ENCODE results near the gene PIP4K2A.

PIP4K2A gene

GRCh38 chr10:22589851-22590514 lies 124.4 kb downstream of the PIP4K2A start:
- FAIRE-seq: no peak

- no peak for FAIRE-seq
These were observed 125.9 kb downstream of the PIP4K2A start for GRCh38 chr10:22588462-22588861.

GRCh38 chr10:22583683-22584082 lies 130.7 kb downstream of the PIP4K2A start:
- no peak for FAIRE-seq

GRCh38 chr10:22581461-22581860 lies 132.9 kb downstream of the PIP4K2A start:
- FAIRE-seq: no peak

GRCh38 chr10:22580711-22581110 lies 133.7 kb downstream of the PIP4K2A start:
- FAIRE-seq: no peak

- no peak for FAIRE-seq
These were observed 134.6 kb downstream of the PIP4K2A start for GRCh38 chr10:22579826-22580225.

GRCh38 chr10:22573820-22574569 lies 140.4 kb downstream of the PIP4K2A start:
- FAIRE-seq: no peak

- FAIRE-seq: no peak
These were observed 143.5 kb downstream of the PIP4K2A start for GRCh38 chr10:22570733-22571430.

GRCh38 chr10:22570234-22570633 lies 144.1 kb downstream of the PIP4K2A start:
- FAIRE-seq: no peak

- no peak for FAIRE-seq
These were observed 145.4 kb downstream of the PIP4K2A start for GRCh38 chr10:22568928-22569327.

GRCh38 chr10:22564060-22564459 lies 150.3 kb downstream of the PIP4K2A start:
- FAIRE-seq: no peak

- no peak for FAIRE-seq
These were observed 152.5 kb downstream of the PIP4K2A start for GRCh38 chr10:22561909-22562308.

GRCh38 chr10:22560913-22561239 lies 153.5 kb downstream of the PIP4K2A start:
- FAIRE-seq: no peak

GRCh38 chr10:22560096-22560912 lies 154.1 kb downstream of the PIP4K2A start:
- FAIRE-seq: no peak

GRCh38 chr10:22557321-22557720 lies 157.1 kb downstream of the PIP4K2A start:
- peak; percentile 67 for FAIRE-seq

- FAIRE-seq: no peak
These were observed 157.6 kb downstream of the PIP4K2A start for GRCh38 chr10:22556774-22557173.

- FAIRE-seq: no peak
These were observed 159.8 kb downstream of the PIP4K2A start for GRCh38 chr10:22554461-22555182.

- FAIRE-seq: no peak
These were observed 160.9 kb downstream of the PIP4K2A start for GRCh38 chr10:22553452-22553995.

- FAIRE-seq: no peak
These were observed 161.4 kb downstream of the PIP4K2A start for GRCh38 chr10:22552888-22553378.

- FAIRE-seq: no peak
These were observed 162.6 kb downstream of the PIP4K2A start for GRCh38 chr10:22551681-22552365.

GRCh38 chr10:22550732-22551131 lies 163.6 kb downstream of the PIP4K2A start:
- FAIRE-seq: no peak

Data from G401.6 (cell line).